UCSD-AML1 (cell line): ENCODE measurements around the gene GPR157.
"Not testable (repeated sequence)": the region's sequence is repeated elsewhere in the genome, so short reads cannot be mapped to it uniquely, and the experiment has no call there.

ENCODE experiments used
- DNase-seq: peaks from one replicate; lab custom pipeline; 2025; ENCODE audit not compliant: unreplicated experiment; lab: John Stamatoyannopoulos, UW

GPR157 gene

DNA sequence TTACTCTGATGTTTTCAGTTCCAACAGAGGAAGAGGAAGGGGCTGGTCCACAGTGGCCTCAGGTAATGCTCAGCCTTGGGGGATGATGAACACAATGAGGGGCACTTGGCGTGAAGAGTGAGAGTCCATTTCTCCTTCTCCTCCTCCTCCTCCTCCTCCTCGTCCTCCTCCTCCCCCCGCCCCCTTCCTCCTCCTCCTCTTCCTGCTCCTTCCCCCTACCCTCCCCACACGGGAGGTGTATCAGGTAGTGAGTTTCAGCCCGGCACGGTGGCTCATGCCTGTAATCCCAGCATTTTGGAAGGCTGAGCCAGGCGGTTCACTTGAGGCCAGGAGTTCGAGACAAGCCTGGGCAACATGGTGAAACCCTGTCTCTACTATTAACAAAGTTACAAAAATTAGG, 17.3 kb upstream of the GPR157 start:
- DNase-seq = no peak

DNA sequence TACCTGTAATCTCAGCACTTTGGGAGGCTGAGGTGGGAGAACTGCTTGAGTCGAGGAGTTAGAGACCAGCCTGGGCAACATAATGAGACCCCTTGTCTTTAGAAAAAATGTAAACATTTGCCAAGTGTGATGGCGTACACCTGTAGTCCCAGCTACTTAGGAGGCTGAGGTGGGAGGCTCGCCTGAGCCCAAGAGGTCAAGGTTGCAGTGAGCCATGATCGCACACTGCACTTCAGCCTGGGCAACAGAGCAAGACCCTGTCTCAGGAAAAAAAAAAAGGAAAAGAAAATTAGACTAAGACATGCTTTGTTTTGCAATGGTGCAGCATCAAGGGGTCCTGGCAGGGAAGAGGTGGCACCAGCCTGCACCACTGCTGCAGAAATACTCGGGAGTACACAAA, 16.8 kb upstream of the GPR157 start:
- no peak for DNase-seq

DNA sequence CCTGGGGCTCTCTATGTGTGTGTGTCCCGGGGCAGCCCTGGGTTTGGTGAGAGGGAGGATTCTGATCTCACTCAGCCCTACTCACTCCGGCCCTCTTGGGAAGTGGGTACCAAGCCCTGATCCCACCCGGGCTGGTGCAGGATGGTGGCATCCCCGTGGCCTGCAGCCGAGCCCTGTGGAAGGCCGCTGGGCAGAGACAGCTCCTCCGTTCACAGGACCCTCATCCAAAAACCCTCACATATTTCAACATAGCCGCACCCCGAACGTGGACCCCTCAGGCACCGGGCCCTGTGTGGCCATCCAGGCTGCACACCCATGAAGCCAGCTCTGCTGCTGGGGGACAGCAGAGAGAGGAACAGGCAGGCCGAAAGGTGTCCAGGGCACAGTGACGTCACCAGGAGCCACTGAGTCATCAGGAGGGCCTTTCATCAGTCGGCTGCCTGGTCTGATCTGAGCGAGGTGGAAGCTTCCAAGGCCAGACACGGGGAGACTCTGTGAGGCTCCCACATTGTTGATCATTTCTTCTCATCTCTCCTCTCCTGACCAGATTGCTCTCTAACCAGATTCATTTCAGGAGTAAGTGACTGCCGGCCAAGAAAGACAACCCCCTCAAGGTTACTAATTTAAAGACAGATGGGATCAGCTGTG, 16.2 kb upstream of the GPR157 start:
- DNase-seq = no peak

DNA sequence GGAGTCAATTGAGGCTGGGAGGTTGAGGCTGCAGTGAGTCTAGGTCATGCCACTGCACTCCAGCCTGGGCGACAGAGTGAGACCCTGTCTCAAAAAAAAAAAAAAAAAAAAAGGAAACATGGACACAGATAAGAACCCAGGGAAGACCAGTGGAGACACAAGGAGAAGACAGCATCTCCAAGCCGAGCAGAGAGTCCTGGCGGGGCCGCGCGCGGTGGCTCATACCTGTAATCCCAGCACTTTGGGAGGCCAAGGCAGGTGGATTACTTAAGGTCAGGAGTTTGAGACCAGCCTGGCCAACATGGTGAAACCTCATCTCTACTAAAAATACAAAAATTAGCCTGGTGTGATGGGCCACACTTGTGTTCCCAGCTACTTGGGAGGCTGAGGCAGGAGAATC, 15.6 kb upstream of the GPR157 start:
- not testable (repeated sequence) for DNase-seq

DNA sequence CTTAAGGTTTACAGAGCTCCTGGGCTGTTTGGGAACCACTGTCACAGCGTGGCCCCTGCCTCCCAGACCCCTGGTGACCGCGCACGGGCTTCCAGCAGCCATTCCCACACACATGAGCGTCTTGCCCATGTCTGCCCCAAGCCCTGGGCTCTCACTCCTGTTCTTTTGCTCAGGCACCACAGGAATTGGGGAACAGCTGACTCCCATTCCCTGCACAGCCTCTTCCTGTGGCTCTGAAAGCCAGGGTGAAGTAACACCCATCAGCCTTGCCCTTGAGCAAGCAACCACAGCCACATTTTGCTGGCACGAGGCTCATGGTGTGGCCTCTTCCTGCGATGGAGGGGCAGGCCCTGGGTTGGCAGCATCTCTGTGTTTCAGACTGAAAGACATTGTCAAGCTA, 14.3 kb upstream of the GPR157 start:
- DNase-seq = peak; percentile 49

DNA sequence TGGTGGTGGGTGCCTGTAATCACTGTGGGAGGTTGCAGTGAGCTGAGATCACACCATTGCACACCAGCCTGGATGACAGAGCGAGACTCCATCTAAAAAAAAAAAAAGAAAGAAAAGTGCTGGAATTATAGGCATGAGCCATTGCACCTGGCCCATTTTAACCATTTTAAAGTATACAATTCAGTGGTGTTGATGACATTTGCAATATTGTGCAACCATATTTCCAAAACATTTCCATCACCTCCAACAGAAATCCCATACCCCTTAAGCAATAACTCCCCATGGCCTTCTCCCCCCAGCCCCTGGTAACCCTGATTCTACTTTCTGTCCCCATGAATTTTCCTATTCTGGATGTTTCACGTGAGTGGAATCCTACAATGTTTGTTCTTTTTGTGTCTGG, 11.0 kb upstream of the GPR157 start:
- DNase-seq = no peak

DNA sequence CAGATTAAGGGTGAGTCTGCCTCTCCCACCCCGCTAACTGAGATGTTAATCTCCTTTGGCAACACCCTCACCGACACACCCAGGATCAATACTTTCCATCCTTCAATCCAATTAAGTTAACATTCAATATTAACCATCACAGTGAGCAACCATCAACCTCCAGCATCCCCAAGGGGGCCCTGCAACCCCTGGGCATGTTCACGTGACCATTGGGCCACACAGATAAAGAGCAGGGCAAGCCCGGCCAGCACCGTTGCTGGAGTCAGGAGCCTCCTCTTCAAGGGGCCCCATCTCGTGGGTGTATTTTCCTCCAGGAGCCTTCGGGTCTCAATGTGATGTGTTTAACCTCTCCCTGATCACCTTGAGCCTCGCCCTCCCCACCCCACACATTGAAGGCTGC, 8.0 kb upstream of the GPR157 start:
- no peak for DNase-seq

DNA sequence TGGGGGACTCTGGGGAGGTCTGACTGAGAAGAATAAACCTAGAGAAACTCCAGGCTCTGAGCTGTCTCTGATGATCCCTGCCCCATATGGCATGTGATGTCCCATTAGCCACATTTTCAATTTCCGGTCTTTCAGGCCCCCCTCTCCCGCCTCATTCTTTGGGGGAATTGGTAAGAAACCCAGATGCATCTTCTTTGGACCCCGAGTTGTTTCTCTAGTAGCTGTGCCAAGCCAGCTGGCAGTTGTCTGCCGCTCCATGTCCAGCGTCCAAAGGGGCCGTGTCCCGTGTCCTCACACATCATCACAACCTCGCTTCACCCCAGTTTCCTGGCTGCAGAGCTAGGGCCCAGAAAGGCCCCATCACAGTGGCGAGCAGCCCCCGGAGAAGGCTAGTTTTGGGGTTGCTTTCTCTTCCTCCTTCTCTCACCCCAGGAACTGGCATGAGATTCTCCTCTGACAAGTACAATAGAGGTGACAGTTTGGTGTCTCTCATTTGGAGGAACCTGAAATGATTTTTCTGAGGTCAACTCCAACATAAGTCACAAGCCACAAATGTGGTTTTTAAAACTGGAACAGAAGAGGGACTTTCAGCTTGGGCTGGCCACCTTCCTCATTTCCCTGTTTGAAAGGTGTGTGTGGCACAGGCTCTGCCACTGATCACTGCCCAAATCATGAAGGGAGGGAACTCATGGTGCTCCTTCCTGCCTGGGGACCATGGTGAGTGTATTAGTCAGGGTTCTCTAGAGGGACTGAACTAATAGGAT, 6.4 kb upstream of the GPR157 start:
- DNase-seq = no peak

DNA sequence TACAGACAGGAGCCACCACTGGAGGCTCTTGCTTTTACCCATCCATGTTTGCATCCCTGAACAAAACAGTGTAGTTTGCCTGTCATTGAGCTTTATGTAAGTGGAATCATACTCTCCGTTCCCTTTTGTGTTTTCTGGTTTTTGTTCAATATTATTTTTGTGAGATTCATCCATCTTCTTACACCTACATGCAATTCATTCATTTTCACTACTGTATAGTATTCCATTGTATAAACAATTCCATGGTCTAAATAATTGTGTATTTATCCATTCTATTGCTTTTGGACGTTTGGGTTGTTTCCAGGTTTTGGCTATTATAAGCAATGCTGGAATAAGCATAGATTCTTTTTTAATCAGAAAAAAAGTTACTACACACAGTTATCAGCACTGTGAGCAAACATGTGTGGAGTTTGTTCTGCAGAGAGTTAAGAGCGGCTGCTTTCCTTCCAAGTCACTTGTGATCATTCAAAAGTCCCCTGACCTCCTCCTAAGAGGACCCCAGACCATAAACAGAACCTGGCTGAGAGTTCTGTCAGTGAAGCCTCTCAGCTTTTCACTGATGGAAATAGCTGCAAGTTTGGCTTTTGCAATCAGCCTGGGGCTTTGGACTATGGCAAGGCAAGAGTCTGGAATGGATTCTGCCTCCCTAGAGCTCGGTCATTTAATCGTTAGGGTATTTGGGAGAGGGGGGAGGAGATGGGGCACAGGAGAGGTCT, 5.1 kb upstream of the GPR157 start:
- no peak for DNase-seq

DNA sequence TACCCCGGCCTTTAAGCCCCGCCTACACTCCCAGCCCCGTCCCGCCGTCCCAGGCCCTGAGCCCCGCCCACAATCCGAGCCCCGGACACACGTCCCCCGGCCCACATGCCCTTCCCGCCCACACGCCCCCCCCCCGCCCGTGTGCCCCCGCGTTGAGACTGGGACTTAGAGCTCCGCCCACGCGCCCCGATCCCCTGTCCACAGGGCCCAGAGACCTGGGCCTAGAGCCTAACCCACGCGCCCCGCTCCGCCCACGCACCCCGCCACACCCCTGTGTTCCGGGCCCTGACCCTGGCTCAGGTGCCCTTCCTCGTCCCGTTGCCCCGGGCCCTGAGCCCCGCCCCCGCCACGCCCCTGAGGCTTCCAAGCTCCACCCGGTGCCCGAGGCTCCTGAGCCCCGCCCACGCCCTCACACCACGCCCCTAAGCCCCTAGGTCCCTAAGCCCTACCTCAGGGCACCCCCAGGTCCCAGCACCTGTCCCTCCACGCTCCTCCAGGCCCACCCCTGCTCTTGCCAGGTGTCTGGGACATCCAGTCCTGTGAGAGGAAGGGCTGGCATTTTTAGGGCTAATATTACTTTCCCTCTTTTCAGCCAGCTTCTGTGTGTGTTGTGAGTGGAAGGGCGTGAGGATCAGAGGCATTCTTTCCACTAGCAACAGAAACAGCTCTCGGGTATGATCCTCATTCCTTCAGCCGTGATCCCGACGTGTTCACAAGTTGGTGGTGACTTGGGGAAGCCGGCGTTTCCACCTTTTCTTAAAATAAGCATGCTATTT, 552 bp upstream of the GPR157 start:
- peak; percentile 90 for DNase-seq

DNA sequence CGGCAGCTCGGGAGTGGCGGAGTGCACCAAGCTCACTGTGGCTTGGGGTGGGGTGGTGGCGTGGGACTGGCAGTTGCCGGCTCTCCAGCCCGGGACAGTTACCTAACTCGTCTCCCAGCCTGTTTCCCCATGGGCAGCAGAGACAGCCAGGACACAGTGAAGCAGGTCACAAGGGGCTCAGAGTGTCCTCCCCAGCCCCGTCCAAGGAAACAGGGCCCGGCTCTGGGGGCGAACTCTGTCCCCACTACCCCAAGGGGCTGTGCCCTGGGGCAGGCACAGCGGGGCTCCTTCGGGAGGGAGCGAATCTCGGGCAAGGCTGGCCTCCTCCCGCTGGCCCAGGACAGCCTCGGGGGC, 759 bp downstream of the GPR157 start:
- DNase-seq = no peak

DNA sequence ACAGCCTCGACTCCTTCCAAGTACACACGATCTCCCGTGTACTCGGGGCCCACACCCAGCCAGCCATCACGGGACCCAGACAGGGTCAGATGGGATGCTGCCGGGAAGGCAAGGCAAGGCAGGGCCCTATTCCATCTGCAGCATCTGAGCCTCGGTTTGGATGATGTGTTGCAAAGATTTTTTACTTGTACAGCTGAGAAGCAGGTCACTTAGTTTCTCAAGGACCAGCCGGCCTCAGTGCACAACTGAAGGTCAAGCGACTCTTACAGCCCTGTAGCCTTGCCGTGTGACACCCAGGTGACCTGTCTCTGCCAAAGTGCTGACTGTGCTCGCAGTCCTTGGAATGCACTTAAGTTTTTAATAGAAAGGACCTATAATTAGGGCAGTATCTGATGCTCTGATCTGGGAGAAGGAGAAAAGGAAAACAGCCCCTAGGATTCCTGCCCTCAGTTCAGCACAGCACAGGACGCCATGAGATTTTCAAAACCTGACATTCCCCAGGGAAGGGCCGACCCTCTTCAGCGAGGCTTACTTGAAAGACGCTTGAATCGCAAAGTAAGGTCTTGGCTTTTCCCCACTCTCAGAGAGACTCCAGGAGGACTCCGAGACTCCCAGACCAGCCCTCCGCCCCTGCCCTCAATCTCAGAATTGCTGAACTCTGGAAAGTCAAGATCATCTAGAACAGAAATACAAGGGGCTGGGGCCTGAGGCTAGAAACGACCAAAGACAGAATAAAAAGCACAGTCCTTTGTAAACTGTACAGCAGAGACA, 1.3 kb downstream of the GPR157 start:
- DNase-seq = no peak

DNA sequence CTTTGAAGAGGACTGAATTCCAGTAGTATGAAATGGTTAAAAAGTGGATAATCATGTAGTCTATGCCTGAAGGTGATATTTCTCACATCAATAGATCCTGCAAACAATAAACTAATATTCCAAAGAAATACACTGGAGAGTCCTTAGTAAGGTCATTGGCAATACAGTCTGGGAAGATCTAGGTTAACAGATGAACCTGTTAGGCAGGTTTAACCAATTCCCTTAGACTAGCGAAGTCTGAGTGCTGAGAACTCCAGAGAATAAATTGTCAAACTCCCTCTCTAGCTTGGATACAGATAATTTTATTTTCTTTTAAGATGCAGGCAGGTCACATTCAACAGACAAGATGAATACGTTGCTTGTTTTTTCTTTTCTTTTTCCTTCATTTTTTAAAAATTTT, 2.4 kb downstream of the GPR157 start:
- no peak for DNase-seq

DNA sequence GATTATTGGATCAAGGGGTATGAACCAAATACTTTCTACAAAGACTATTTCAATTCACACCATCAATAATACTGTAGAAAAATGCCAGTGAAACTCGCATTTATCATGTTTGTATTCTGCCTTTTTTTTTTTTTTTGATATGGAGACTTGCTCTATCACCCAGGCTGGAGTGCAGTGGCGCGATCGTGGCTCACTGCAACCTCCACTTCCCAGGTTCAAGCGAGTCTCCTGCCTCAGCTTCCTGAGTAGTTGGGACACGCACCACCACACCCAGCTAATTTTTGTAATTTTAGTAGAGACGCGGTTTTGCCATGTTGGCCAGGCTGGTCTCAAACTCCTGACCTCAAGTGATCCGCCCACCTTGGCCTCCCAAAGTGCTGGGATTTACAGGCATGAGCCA, 3.1 kb downstream of the GPR157 start:
- not testable (repeated sequence) for DNase-seq

DNA sequence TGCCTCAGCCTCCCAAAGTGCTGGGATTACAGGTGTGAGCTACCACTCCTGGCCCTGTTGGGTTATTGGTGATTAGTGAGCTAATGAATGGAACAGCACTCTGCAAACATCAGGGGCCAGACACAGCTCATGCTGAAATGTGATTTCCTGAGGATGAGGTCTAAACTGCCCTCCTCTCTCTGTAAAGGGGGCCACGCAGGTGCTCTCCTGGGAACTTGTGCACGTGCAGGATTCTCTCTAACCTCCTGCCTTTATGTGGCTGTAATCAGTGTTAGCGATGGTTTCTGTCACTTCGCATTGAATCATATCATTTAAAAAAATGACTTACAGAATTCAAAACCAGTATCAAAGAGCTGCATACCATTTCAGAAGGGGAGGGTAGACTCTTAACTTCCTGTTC, 3.6 kb downstream of the GPR157 start:
- DNase-seq = no peak

DNA sequence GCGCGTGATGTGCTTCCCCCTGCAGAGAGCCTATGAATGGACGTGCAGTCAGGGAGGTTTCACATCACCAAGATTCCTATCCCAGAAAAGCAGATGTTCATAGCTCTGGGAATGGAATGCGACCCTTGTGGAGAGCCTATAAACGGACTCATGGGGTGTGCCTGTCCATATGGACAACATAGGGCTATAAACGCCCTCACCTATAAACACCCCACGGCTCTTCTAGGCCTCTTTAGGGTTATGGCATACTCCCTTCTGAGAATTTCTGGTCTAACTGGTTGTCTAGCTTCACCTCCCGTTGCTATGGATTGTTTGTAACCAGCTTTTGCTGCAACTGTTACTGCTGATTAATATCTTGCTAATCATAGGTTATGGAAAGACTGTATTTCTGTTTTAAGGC, 4.5 kb downstream of the GPR157 start:
- DNase-seq = not testable (repeated sequence)

DNA sequence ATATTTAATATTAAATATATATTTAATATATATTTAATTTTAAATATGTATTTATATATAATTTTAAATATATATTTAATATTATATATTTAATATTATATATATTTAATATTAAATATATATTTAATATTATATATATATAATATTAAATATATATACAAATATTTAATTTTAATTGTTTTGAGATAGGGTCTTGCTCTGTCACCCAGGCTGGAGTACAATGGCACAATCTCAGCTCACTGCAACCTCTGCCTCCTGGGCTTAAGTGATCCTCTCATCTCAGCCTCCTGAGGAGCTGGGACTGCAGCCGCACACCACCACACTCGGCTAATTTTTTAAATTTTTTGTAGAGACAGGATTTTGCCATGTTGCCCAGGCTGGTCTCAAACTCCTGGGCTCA, 5.2 kb downstream of the GPR157 start:
- not testable (repeated sequence) for DNase-seq

DNA sequence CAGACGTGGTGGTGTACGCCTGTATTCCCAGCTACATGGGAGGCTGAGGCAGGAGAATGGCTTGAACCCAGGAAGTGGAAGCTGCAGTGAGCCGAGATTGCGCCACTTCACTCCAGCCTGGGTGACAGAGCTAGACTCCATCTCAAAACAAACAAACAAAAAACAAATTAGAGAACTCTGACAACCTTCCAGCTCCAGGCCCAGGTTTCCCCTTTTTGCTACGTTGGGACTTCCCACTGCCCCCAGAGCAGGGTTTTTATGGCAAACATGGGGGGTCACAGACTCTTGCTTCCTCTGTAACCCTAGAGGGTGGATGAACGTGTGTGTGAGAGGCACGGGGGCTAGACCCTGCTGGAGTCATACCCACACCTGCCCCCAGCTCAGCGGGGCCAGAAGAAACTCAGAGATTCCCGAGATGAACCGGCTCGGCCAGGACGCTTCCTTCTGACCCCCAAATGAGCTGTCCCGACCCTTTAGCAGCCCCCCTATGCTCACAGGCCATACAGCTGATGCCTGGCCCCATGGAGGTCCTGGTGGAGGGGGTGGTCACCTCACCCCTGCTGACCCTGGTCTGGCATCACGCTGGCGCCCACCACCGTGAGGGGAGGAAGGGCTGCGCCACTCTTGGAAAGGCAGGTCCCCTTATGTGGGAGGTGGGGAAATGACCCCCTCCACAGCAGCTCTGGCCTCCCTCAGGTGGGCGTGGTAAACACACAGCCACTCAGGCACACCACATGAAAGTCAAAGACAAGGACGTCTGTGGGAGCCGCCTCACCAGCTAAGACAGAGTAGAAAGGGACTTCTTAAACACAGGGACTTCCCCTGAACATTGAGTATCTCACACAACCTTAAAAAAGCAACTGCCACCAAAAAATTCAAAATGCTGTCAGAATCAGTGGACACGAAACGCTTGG, 7.1 kb downstream of the GPR157 start:
- DNase-seq = no peak

DNA sequence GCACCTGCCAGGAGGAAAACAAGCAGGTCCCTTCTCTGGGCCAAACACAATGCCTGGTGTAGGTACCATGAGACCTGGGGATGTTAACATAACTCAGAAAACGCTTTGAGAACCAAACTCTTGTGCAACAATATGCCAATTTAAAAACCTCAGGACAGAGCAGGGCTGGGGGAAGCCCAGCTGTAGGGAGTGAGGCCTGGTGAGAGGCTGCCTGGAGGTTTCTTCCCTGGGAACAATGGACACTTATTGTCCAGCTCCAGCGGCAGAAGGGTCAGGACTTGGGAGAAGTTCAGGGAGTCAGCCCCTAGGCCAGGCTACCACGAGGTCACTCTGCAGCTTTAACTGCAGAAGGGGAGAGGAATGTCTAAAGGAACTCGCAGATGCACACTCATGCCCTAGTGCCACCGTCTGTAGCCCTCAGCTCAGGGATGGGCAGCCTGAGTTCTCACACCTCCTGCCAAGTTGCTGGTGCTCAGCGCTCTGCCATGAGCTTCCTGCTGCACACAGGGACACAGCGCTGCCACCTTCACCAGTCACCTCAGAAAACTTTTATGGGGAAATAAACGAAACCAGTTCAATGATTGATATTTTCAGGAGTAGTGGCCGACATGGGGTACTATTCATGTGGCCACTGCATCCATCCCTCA, 8.5 kb downstream of the GPR157 start:
- DNase-seq = no peak
